AG09319 (cell line): Measurements from ENCODE around the gene EPB41L4A.

Experiments used
- DNase-seq: peaks from one replicate; pipeline ENCODE4 v3.0.0-alpha.2; 2010; ENCODE audit warnings: low read depth; ENCODE audit errors: extremely low read depth
- TF ChIP-seq, protein P1 (sequence below): IDR thresholded peaks from 2 replicates; pipeline ENCODE4 v1.5.1; 2011; ENCODE audit warnings: low read depth, mild to moderate bottlenecking, inconsistent platforms, low read length, moderate library complexity

The EPB41L4A gene

DNA sequence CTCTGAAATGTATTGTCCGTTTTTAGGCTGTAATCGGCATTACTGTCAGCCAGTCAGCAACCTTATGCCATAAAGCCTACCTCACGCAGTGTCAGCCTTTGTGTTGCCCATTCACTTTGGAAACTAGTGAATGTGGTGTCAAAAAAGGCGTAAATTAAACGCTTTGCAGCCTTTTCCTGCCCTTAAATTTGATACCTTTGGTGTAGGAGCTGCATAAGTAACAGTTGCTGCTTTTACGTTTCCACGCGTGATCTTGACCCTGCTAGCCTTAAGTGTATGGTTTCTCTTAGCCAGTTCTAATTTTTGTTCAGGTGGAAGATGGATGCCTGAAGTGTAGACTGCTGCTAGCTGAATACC, 257.7 kb downstream of the EPB41L4A start:
- no peak for DNase-seq
- TF ChIP-seq, protein P1, sequence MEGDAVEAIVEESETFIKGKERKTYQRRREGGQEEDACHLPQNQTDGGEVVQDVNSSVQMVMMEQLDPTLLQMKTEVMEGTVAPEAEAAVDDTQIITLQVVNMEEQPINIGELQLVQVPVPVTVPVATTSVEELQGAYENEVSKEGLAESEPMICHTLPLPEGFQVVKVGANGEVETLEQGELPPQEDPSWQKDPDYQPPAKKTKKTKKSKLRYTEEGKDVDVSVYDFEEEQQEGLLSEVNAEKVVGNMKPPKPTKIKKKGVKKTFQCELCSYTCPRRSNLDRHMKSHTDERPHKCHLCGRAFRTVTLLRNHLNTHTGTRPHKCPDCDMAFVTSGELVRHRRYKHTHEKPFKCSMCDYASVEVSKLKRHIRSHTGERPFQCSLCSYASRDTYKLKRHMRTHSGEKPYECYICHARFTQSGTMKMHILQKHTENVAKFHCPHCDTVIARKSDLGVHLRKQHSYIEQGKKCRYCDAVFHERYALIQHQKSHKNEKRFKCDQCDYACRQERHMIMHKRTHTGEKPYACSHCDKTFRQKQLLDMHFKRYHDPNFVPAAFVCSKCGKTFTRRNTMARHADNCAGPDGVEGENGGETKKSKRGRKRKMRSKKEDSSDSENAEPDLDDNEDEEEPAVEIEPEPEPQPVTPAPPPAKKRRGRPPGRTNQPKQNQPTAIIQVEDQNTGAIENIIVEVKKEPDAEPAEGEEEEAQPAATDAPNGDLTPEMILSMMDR = no peak

DNA sequence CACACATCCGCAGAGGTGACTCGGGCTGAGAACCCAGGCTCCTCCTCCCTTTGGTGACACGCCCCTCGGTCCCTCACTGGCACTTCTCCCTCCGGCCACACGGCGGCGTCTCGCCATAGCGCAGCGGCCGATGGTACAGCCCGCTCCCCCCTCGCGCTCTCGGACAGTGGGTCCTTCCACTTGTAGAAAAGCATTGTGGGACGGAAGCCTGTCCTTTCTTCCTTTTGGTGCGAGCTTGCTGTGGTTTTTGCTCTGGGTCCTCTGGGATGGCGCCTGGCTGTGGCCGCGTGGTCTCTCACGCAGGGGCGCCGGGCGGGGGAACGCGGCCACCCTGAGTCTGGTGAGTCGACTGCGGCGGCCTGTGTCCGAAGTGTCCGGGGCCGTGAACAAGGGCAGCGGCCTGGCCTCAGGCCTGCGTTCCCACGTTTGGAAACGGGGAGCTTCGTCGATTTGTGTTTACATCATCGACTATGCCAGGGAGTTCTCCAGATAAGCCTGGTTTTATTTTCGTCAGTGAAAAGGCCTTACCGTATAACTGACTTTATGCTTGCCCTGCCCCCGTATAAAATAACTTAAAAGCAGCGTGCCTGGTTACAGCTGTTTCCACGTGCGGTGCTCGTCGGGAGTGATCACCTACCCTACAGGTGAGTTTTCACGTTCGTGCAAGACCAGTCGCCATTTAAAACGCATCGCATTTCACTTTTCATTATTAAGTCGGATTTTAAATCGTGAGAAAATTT, 258.3 kb downstream of the EPB41L4A start:
- peak; percentile 84 for DNase-seq
- TF ChIP-seq, protein P1 = peak; percentile 98

DNA sequence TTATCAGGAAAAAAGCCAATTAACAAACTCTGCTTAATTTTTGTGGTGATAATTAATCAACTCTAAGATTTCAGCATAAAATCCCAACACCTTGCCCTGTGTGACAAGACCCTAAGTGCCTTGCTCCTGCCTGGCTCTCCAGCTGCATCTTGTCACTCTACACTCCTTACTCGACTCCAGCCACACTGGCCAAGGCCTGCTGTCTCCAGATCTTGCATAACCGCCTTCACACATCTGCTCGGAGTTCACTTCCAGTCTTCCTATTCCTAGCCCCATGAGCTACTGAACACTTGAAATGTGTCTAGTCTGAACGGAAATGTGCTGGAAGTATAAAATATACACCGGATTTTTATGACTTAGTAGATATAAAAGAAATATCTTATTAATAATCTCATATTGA, 259.6 kb downstream of the EPB41L4A start:
- TF ChIP-seq, protein P1 = no peak

DNA sequence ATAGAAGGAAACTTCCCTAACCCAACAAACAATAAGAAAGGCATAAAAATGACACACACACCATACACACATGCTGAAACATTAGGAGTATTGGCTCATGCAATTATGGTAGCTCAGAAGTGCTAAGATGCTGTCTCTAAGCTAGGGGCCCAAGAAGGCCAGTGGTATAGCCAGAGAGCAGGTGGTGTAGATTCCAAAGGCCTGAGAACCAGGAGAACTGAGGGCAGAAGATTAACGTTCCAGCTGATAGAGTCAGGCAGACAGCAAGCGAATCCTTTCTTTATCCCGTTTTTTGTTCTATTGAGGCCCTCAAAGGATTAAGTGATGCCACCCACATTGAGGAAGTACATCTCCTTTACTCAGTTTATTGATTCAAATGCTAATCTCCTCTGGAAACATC, 262.9 kb downstream of the EPB41L4A start:
- TF ChIP-seq, protein P1 = no peak
- no peak for DNase-seq

More for the DNA sequence above, 259.6 kb downstream of the EPB41L4A start:
- no peak for DNase-seq

DNA sequence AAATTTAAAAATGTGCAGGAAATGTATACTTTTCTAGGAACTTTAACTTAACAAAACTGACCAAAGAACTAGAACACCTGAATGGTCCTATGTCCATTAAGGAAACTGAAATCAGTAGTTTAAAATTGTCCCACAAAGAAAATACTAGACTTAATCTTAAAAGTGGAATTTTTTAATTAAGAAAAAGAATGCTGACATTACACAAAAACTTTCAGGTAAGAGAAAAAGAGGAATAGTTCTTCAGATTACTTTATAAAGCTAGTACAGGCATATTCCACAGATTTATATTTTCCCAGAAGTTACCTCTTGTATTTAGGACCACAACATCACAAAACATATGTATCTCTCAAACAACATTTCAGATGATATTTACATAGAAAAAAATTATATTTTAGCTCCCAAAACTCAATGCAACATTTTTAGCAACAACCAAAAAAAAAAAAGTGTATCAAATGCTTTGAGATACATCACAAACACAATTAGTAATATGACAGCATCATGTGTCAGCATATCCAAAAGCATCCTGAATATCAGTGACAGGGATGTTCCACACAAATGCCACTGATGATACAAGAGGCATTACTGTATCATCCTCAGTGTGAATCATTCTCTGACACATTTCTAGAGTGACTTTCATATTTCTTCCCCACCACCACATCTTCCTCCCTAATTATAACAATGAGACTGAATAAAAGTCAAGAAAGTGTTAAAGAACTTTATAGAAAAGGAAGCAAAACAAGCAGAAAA, 264.0 kb downstream of the EPB41L4A start:
- no peak for DNase-seq
- TF ChIP-seq, protein P1 = no peak

DNA sequence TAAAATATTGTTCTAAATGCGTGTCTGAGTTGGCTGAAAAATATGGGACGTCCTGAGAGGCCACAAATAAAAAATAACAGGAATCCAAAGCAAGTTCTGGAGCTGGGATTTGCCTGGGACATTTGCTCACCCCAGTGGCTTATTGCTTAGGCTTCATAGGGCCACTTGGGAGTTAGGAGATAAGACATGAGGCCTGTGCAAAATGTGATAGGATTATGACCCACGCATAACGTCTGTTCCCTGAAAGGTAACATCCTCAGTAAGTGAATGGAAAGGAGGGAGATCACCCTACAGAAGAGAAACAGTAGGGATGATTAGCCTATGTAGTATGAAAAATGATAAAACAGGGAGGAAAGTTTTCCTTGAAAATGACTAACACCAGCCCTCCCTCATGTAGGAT, 269.4 kb downstream of the EPB41L4A start:
- TF ChIP-seq, protein P1 = no peak
- no peak for DNase-seq
